Measurements from ENCODE around the gene HS1BP3. TPM values are rescaled to one million over a fixed set of nuclear protein-coding genes. Genes with fewer than 3 reads are reported as not detected.

The HS1BP3 gene
- total RNA-seq, 1 experiment from 2014 or later, result 17.1 TPM

DNA sequence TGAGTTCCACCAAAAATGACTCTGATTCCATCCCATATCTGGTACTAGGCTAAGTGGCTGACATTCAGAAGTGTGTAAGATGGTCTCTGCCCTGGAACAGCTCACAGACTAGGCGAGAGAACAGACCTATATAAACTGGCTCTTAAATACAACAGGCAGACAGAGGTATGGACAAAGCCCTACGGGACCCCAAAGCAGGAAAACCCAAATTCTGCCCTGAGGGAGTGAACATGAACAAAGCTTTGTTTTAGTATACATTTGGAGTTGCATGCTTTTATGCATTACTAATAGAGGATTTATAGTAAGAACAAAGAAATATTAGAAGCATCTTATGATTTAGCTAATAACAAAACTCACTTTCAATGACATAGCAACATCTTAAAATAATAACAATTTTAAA, 41.2 kb upstream of the HS1BP3 start:
- TF ChIP-seq EZH2 (IDR thresholded peaks at IDR 0.05), result no peak
- no peak for TF ChIP-seq ZNF274 (IDR thresholded peaks at IDR 0.05; ENCODE audit: low read depth, low read length)
- TF ChIP-seq POLR2AphosphoS5 (IDR thresholded peaks at IDR 0.05; ENCODE audit: low read depth, low read length), result no peak
- TF ChIP-seq, protein P1, sequence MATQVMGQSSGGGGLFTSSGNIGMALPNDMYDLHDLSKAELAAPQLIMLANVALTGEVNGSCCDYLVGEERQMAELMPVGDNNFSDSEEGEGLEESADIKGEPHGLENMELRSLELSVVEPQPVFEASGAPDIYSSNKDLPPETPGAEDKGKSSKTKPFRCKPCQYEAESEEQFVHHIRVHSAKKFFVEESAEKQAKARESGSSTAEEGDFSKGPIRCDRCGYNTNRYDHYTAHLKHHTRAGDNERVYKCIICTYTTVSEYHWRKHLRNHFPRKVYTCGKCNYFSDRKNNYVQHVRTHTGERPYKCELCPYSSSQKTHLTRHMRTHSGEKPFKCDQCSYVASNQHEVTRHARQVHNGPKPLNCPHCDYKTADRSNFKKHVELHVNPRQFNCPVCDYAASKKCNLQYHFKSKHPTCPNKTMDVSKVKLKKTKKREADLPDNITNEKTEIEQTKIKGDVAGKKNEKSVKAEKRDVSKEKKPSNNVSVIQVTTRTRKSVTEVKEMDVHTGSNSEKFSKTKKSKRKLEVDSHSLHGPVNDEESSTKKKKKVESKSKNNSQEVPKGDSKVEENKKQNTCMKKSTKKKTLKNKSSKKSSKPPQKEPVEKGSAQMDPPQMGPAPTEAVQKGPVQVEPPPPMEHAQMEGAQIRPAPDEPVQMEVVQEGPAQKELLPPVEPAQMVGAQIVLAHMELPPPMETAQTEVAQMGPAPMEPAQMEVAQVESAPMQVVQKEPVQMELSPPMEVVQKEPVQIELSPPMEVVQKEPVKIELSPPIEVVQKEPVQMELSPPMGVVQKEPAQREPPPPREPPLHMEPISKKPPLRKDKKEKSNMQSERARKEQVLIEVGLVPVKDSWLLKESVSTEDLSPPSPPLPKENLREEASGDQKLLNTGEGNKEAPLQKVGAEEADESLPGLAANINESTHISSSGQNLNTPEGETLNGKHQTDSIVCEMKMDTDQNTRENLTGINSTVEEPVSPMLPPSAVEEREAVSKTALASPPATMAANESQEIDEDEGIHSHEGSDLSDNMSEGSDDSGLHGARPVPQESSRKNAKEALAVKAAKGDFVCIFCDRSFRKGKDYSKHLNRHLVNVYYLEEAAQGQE (IDR thresholded peaks at IDR 0.05; ENCODE audit: low read depth), result no peak
- no peak for TF ChIP-seq SRF (IDR thresholded peaks at IDR 0.05; ENCODE audit: low read depth)
- no peak for TF ChIP-seq CEBPB (IDR thresholded peaks at IDR 0.05; ENCODE audit: low read depth)
- no peak for TF ChIP-seq YY1 (IDR thresholded peaks at IDR 0.05; ENCODE audit: extremely low read depth, insufficient replicate concordance, low read depth, low read length)
- RAD21 ChIA-PET (ENCODE audit: low non-redundant PET in 1 of 2, low total read pairs in 2 of 2, uncharacterized antibody in 2 of 2, unreplicated experiment in 2 of 2), result no interaction called here

More for the DNA sequence above, 41.2 kb upstream of the HS1BP3 start:
- Histone ChIP-seq H3K9me2 (ENCODE audit: insufficient read depth) (no peaks in the 10 kb centered on the region), H4K20me1 (ENCODE audit: insufficient read depth) (no peaks in the 10 kb centered on the region; the same call in 1 of the 2 replicates), H3K27me3 (ENCODE audit: insufficient read depth, low read length) (no peaks in the 10 kb centered on the region), H3K9me3 (ENCODE audit: control insufficient read depth in 1 of 2, insufficient read depth in 1 of 2, low read depth in 1 of 2, low read length in 2 of 2) (no peaks in the 10 kb centered on the region), H2AFZ (ENCODE audit: low read depth, low read length, poor library complexity, severe bottlenecking) (no peak overlapping the region), H3K27ac (ENCODE audit: low read depth, low read length) (no peak overlapping the region), H3K4me1 (ENCODE audit: control insufficient read depth in 1 of 2, insufficient read depth in 2 of 2, low read length in 2 of 2) (no peaks in the 10 kb centered on the region), H3K4me2 (ENCODE audit: low read length) (no peak overlapping the region), H3K9ac (ENCODE audit: low read length) (no peak overlapping the region), H3K36me3 (ENCODE audit: control insufficient read depth in 1 of 2, insufficient read depth in 2 of 2, low read length in 2 of 2) (0 out of 4 replicates have a peak, but pooled peaks cover 0 to under 1% of the 10 kb centered on the region in 2 experiments), H3K4me3 (replicated peaks in 1 of 2; ENCODE audit: low read depth in 1 of 2, low read length in 2 of 2) (no peak overlapping the region), H3K79me2 (ENCODE audit: insufficient read depth, low read length) (no peaks in the 10 kb centered on the region)
- intact Hi-C loops (cut with micrococcal nuclease), result no loop called here
- ChIA-PET CTCF (no interaction called here), POLR2A (no interaction called here)
- no peak for ATAC-seq
- no TSS peak for BruUV-seq (replicated peaks)
- DNase-seq (ENCODE audit: low read depth, low spot score), result no peak

Measured in HCT116 (cell line).